Gastrocnemius medialis (tissue), 4 donors: ENCODE data around the gene LEMD2. TPM values are rescaled to one million over a fixed set of nuclear protein-coding genes. Genes with fewer than 3 reads are reported as not detected.
A peak's percentile ranks its signal among the peaks of the same experiment; 100 is the strongest.

Experiments used
- ATAC-seq, 2 donors: fragments of 150-250 bp; one replicate each; pipeline ENCODE4 v1.9.1; 2016
- DNase-seq, 2 donors: peaks; one replicate each; pipeline ENCODE4 v3.0.0-alpha.2; 2019
- H3K27ac ChIP-seq, 4 donors: fragments of 200-600 bp; sonication (generic); 1 replicate in 1 of 4; 2 replicates in 3 of 4; pipeline ENCODE4 v1.5.1; 2016 to 2018; ENCODE audit warnings: mild to moderate bottlenecking in 2 of 4, moderate library complexity in 1 of 4
- H3K27me3 ChIP-seq, 3 donors: fragments of 200-600 bp; sonication (generic) in 2 of 3; 1 replicate in 1 of 3; 2 replicates in 2 of 3; pipeline versions ENCODE4 v1.5.1 to v1.6.0; 2016 to 2019; ENCODE audit warnings: mild to moderate bottlenecking in 1 of 3, moderate library complexity in 1 of 3
- H3K36me3 ChIP-seq, 2 donors: fragments of 200-600 bp; sonication (generic) in 1 of 2; one replicate each; pipeline ENCODE4 v1.5.1; 2017 to 2018
- H3K4me1 ChIP-seq, 2 donors: fragments of 200-600 bp; sonication (generic) in 1 of 2; one replicate each; pipeline ENCODE4 v1.5.1; 2016 to 2017; ENCODE audit warnings: mild to moderate bottlenecking in 2 of 2
- H3K4me3 ChIP-seq, 4 donors: fragments of 200-600 bp; sonication (generic) in 3 of 4; 1 replicate in 1 of 4; 2 replicates in 3 of 4; pipeline ENCODE4 v1.5.1; 2016 to 2019; ENCODE audit warnings: mild to moderate bottlenecking in 2 of 4
- H3K9me3 ChIP-seq, 3 donors: fragments of 200-600 bp; sonication (generic) in 2 of 3; 1 replicate in 1 of 3; 2 replicates in 2 of 3; pipeline ENCODE4 v1.5.1; 2016 to 2019
- POLR2A ChIP-seq, 2 donors: fragments of 450-650 bp; IDR thresholded peaks; one replicate each; pipeline ENCODE4 v1.6.1; 2017; ENCODE audit warnings: antibody characterized with exemption in 2 of 2, mild to moderate bottlenecking in 2 of 2, moderate library complexity in 2 of 2
- in situ Hi-C, 4 donors: fragments of 200-750 bp; cut with MboI; loops; one replicate each; pipeline versions ENCODE4 v1.15.0 to v1.8.0; 2017; ENCODE audit warnings: low sequenced_read_pairs in 4 of 4
- intact Hi-C: fragments of 100-400 bp; cut with DNase I; formaldehyde crosslinking; loops from one replicate; pipeline ENCODE4 v1.15.1; 2023; ENCODE audit warnings: low total_unique reads
- total RNA-seq, 4 donors: library from RNA; depleted of rRNA; stranded (reverse); fragments of >200 nt; gene quantifications; one replicate each; pipeline versions ENCODE4 v1.1.0 to v1.2.3, GENCODE V29; 2016
- TF ChIP-seq, protein P1 (sequence below), 5 experiments: fragments of 450-650 bp in 3 of 5; fragments of 200-600 bp in 2 of 5; sonication (generic) in 2 of 5; IDR thresholded peaks in 4 of 5; conservative IDR thresholded peaks in 1 of 5; 1 replicate in 4 of 5; 2 replicates in 1 of 5; pipeline ENCODE4 v1.5.1; 2016 to 2019; ENCODE audit warnings: antibody characterized with exemption in 5 of 5, mild to moderate bottlenecking in 3 of 5, moderate library complexity in 3 of 5

LEMD2 gene
- total RNA-seq, 4 donors from 2014 or later: 34.1 to 39.1 (median 38.1) TPM

- H3K36me3 ChIP-seq: peaks cover 0 to 21% of the 10 kb centered on the region in 2 donors
- no peaks in the 10 kb centered on the region for H3K9me3 ChIP-seq
- ATAC-seq: no peak
- H3K27me3 ChIP-seq: no peaks in the 10 kb centered on the region
- intact Hi-C loops: loop anchor here (1.0 to 10.0 kb wide), 4 partner anchors 17 to 1982 kb away; partner anchors contain the start of genes HSPA1A and HSPA1L
- H3K27ac ChIP-seq: peak overlapping the region; percentile 98 to 100 (median 100)
- in situ Hi-C loops: loop anchor here in 1 of 4 donors (25.0 kb wide), 1 partner anchor 542 kb away; no protein-coding TSS in a partner anchor
- H3K4me3 ChIP-seq: peak overlapping the region; percentile 66 to 88 (median 79)
- DNase-seq: peak in 1 of 2 donors; percentile 87
- TF ChIP-seq POLR2A (IDR thresholded peaks at IDR 0.05): peak in 1 of 2 donors; percentile 77
- TF ChIP-seq, protein P1, sequence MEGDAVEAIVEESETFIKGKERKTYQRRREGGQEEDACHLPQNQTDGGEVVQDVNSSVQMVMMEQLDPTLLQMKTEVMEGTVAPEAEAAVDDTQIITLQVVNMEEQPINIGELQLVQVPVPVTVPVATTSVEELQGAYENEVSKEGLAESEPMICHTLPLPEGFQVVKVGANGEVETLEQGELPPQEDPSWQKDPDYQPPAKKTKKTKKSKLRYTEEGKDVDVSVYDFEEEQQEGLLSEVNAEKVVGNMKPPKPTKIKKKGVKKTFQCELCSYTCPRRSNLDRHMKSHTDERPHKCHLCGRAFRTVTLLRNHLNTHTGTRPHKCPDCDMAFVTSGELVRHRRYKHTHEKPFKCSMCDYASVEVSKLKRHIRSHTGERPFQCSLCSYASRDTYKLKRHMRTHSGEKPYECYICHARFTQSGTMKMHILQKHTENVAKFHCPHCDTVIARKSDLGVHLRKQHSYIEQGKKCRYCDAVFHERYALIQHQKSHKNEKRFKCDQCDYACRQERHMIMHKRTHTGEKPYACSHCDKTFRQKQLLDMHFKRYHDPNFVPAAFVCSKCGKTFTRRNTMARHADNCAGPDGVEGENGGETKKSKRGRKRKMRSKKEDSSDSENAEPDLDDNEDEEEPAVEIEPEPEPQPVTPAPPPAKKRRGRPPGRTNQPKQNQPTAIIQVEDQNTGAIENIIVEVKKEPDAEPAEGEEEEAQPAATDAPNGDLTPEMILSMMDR (IDR thresholded peaks at IDR 0.05 in 4 of 5, conservative IDR thresholded peaks at IDR 0.05 in 1 of 5): no peak
- peaks cover 8 to 32% of the 10 kb centered on the region in 2 donors for H3K4me1 ChIP-seq
These were observed 43.9 kb downstream of the LEMD2 start for GRCh38 chr6:33744895-33745546.

- in situ Hi-C loops: loop anchor here in 1 of 4 donors (25.0 kb wide), 1 partner anchor 543 kb away; no protein-coding TSS in a partner anchor
- peaks cover 15 to 32% of the 10 kb centered on the region in 2 donors for H3K4me1 ChIP-seq
- intact Hi-C loops: loop anchor here (1.0 to 10.0 kb wide), 3 partner anchors 18 to 1927 kb away; partner anchors contain the start of genes HSPA1A and HSPA1L
- H3K36me3 ChIP-seq: peaks cover 0 to 27% of the 10 kb centered on the region in 2 donors
- no peaks in the 10 kb centered on the region for H3K9me3 ChIP-seq
- TF ChIP-seq POLR2A (IDR thresholded peaks at IDR 0.05): peak in 1 of 2 donors; percentile 78
- TF ChIP-seq, protein P1 (IDR thresholded peaks at IDR 0.05 in 4 of 5, conservative IDR thresholded peaks at IDR 0.05 in 1 of 5): peak; percentile 91 to 98 (median 98)
- H3K27me3 ChIP-seq: no peaks in the 10 kb centered on the region
- peak overlapping the region; percentile 66 to 88 (median 79) for H3K4me3 ChIP-seq
- ATAC-seq: peak; percentile 28 to 35
- H3K27ac ChIP-seq: peak overlapping the region; percentile 98 to 100 (median 100)
- peak; percentile 89 to 96 for DNase-seq
These were observed 44.7 kb downstream of the LEMD2 start for GRCh38 chr6:33744001-33744848.

DNA sequence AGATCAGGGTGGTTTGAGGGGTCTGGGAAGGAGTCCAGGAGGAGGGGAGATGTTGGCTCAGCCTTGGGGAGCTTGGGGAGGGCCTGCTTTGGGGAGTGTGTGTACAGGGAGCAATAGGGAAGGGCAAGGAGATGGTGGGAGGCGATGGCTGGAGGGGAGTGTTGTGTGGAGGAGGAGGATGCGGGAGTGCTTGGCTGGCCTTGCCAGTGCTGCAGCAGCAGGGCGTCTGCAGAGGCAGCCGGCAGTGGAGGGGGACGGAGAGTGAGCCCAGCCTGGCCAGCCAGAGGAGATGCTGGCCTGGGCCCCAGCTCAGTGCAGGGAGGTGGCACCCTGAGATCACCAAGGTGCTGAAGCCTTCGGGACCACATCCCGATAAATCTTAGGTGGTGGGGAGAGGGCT, 46.1 kb downstream of the LEMD2 start:
- ATAC-seq: no peak
- intact Hi-C loops (loop anchor here (5.0 to 10.0 kb wide), 2 partner anchors 1622 to 1926 kb away; partner anchors contain the start of genes HSPA1A and HSPA1L), in situ Hi-C loops (loop anchor here in 1 of 4 donors (25.0 kb wide), 1 partner anchor 544 kb away; no protein-coding TSS in a partner anchor)
- Histone ChIP-seq H3K36me3 (peaks cover 0 to 38% of the 10 kb centered on the region in 2 donors), H3K4me3 (peak overlapping the region; percentile 59 to 88 (median 76)), H3K4me1 (peaks cover 28 to 43% of the 10 kb centered on the region in 2 donors), H3K9me3 (no peaks in the 10 kb centered on the region), H3K27me3 (no peaks in the 10 kb centered on the region), H3K27ac (peak overlapping the region; percentile 98 to 100 (median 100))
- no peak for TF ChIP-seq POLR2A (IDR thresholded peaks at IDR 0.05)
- TF ChIP-seq, protein P1 (IDR thresholded peaks at IDR 0.05 in 4 of 5, conservative IDR thresholded peaks at IDR 0.05 in 1 of 5): no peak
- DNase-seq: peak in 1 of 2 donors; percentile 61

DNA sequence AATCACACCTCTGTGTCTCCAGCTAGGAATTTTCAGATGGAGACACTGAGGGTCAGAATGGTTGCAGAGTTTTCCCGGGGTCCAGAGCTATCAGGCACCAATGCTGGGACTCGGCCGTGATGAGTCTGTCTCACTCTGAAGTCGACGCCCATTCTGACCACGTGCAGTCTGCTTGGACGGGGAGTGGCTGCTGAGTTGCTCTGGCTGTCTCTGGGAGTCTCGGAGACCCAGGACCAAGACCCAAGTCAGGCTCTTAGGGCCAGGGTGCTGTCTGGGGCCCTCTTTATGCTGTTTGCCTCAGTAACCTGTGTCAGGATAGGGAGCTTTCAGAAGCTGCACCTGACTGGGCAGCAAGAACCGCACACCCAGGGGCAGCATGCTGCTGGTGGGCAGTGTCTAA, 46.8 kb downstream of the LEMD2 start:
- H3K27me3 ChIP-seq: no peaks in the 10 kb centered on the region
- peak; percentile 73 to 84 for DNase-seq

More for the DNA sequence above, 46.8 kb downstream of the LEMD2 start:
- peak overlapping the region; percentile 59 to 88 (median 76) for H3K4me3 ChIP-seq
- H3K27ac ChIP-seq: peak overlapping the region; percentile 98 to 100 (median 100)
- H3K36me3 ChIP-seq: peaks cover 0 to 39% of the 10 kb centered on the region in 2 donors
- H3K4me1 ChIP-seq: peaks cover 36 to 47% of the 10 kb centered on the region in 2 donors
- in situ Hi-C loops (loop anchor here in 1 of 4 donors (25.0 kb wide), 1 partner anchor 545 kb away; no protein-coding TSS in a partner anchor), intact Hi-C loops (loop anchor here (5.0 to 10.0 kb wide), 2 partner anchors 1623 to 1925 kb away; partner anchors contain the start of genes HSPA1A and HSPA1L)
- no peaks in the 10 kb centered on the region for H3K9me3 ChIP-seq
- no peak for ATAC-seq
- TF ChIP-seq POLR2A (IDR thresholded peaks at IDR 0.05): peak in 1 of 2 donors; percentile 79
- TF ChIP-seq, protein P1 (IDR thresholded peaks at IDR 0.05 in 4 of 5, conservative IDR thresholded peaks at IDR 0.05 in 1 of 5): no peak
